GM12891 (cell line): ENCODE data around the gene NBL1.

ENCODE experiments used
- POLR2A ChIP-seq: IDR thresholded peaks from 2 replicates; pipeline ENCODE4 v1.6.1; 2011; ENCODE audit warnings: low read depth, low read length, control low read depth
- POU2F2 ChIP-seq: IDR thresholded peaks from 2 replicates; pipeline ENCODE4 v1.6.1; 2011; ENCODE audit warnings: low read depth, mild to moderate bottlenecking, control low read depth, low read length, moderate library complexity
- TAF1 ChIP-seq: IDR thresholded peaks from 2 replicates; pipeline ENCODE4 v1.6.1; 2011; ENCODE audit warnings: low read depth, low read length, control low read depth

DNA sequence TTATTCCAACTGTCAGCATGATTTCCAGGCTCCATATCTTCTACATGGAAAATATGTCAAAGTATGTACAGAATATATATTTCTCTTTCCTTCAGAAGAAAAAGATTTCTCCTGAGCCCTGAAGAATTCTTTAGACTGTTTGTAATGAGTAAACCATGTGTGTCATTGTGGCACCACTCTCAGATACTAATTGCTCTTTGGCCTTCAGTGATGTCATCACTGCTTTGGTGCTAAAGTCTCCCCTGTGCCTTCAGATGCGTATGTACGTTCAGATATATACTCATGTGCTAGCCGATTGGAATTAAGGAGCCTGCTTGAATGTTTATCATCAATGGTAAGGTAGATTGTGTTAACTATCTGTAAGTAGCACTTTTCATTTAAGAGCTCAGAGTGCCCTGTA lies 20.6 kb upstream of the NBL1 start:
- no peak for TF ChIP-seq POLR2A
- TF ChIP-seq POU2F2, result no peak
- no peak for TF ChIP-seq TAF1
